DND-41 (cell line): ENCODE measurements around the gene MTSS2.

Experiments
- CTCF ChIP-seq: IDR thresholded peaks from 2 replicates; pipeline ENCODE4 v1.5.1; 2012; ENCODE audit warnings: borderline replicate concordance, low read length, moderate library complexity, mild to moderate bottlenecking; ENCODE audit not compliant: poor library complexity, severe bottlenecking; ENCODE audit errors: extremely low read depth
- EZH2 ChIP-seq: IDR thresholded peaks from 3 replicates; pipeline ENCODE4 v1.6.1; 2012; ENCODE audit warnings: borderline replicate concordance, low read depth, mild to moderate bottlenecking, moderate library complexity, low read length, inconsistent platforms; ENCODE audit not compliant: severe bottlenecking

GRCh38 chr16:70699696-70700095 is 13.8 kb upstream of the MTSS2 start:
- TF ChIP-seq CTCF (no peak), EZH2 (no peak)
